HL-60 (cell line): Measurements from ENCODE around the gene KXD1.

Source experiments
- CTCF ChIP-seq: IDR thresholded peaks from one replicate; pipeline ENCODE4 v1.5.1; 2011; ENCODE audit warnings: low read length, control low read depth, inconsistent platforms; ENCODE audit not compliant: insufficient read depth
- GABPA ChIP-seq: IDR thresholded peaks from 2 replicates; pipeline ENCODE4 v1.6.1; 2012; ENCODE audit warnings: low read depth
- POLR2AphosphoS5 ChIP-seq: IDR thresholded peaks from 2 replicates; pipeline ENCODE4 v1.6.1; 2012; ENCODE audit warnings: low read depth
- REST ChIP-seq: IDR thresholded peaks from 2 replicates; pipeline ENCODE4 v1.6.1; 2012; ENCODE audit warnings: low read depth; ENCODE audit not compliant: insufficient replicate concordance

GRCh38 chr19:18518639-18519038, 39.0 kb upstream of the KXD1 start:
- TF ChIP-seq CTCF, result no peak
- TF ChIP-seq POLR2AphosphoS5, result no peak
- no peak for TF ChIP-seq GABPA
- TF ChIP-seq REST, result no peak
